Right lobe of liver (tissue), 6 donors: ENCODE data around the gene MAPK1. TPM values are rescaled to one million over a fixed set of nuclear protein-coding genes. Genes with fewer than 3 reads are reported as not detected.
"Not testable (repeated sequence)": the region's sequence is repeated elsewhere in the genome, so short reads cannot be mapped to it uniquely, and the experiment has no call there.

Experiments
- ATAC-seq, 4 donors: fragments of 200-7000 bp; cut with Tn5 transposase; one replicate each; pipeline ENCODE4 v1.9.1; 2020; ENCODE audit warnings: mild to moderate bottlenecking in 4 of 4, moderate library complexity in 4 of 4
- DNase-seq, 3 donors: peaks; one replicate each; pipeline ENCODE4 v3.0.0-alpha.2; 2020
- H3K27ac ChIP-seq, 3 donors: fragments of 200-600 bp; one replicate each; pipeline ENCODE4 v1.8.0; 2022
- H3K27me3 ChIP-seq, 2 donors: fragments of 200-600 bp; one replicate each; pipeline ENCODE4 v1.8.0; 2022
- H3K36me3 ChIP-seq, 4 donors: fragments of 200-600 bp; sonication (generic) in 1 of 4; one replicate each; pipeline versions ENCODE4 v1.5.1 to v1.8.0; 2017 to 2022; ENCODE audit warnings: control low read depth in 1 of 4
- H3K4me1 ChIP-seq, 4 donors: fragments of 200-600 bp; sonication (generic) in 1 of 4; one replicate each; pipeline versions ENCODE4 v1.5.1 to v1.8.0; 2017 to 2022; ENCODE audit warnings: control low read depth in 1 of 4
- H3K4me3 ChIP-seq, 3 donors: fragments of 200-600 bp; one replicate each; pipeline ENCODE4 v1.8.0; 2022
- H3K9me3 ChIP-seq, 4 donors: fragments of 200-600 bp; sonication (generic) in 1 of 4; one replicate each; pipeline versions ENCODE4 v1.5.1 to v1.8.0; 2017 to 2022; ENCODE audit warnings: control low read depth in 1 of 4
- CTCF ChIP-seq, 4 donors: fragments of 200-600 bp in 3 of 4; fragments of 450-650 bp in 1 of 4; IDR thresholded peaks; one replicate each; pipeline versions ENCODE4 v1.5.1 to v1.8.0; 2016 to 2022; ENCODE audit warnings: antibody characterized with exemption in 4 of 4, mild to moderate bottlenecking in 2 of 4
- POLR2A ChIP-seq: fragments of 450-650 bp; IDR thresholded peaks from one replicate; pipeline ENCODE4 v1.6.1; 2017; ENCODE audit warnings: antibody characterized with exemption, mild to moderate bottlenecking
- WGBS: methylation state at CpG from one replicate; pipeline ENCODE4 v1.1.6; 2018; ENCODE audit warnings: low coverage, low lambda C conversion rate; ENCODE audit not compliant: insufficient coverage; ENCODE audit errors: missing lambda C conversion rate; 5-methylcytosine and 5-hydroxymethylcytosine counted together
- intact Hi-C, 2 donors: fragments of 100-400 bp; cut with DNase I; formaldehyde crosslinking; loops; one replicate each; pipeline versions ENCODE4 v1.11.2 to v1.14.1; 2022
- total RNA-seq, 6 experiments: library from RNA; depleted of rRNA in 2 of 6; stranded (reverse); fragments of >200 nt in 2 of 6; fragmentation: NEBNext Ultra II Directional in 3 of 6; extraction: Animal tissue kit (Norgen Biotek cat#: 25700) in 3 of 6; gene quantifications; one replicate each; pipeline versions ENCODE4 v1.1.0 to v1.2.4, GENCODE V29; 2016 to 2023
- donor health status: DM: no; HTN: yes; CAD: no.
- donor health status: DM: no; HTN: no; CAD: no.
- donor health status: DM: no; HTN: no; CAD: no.
- donor health status: DM: no; HTN: yes; CAD: no.
- donor health status: DM: no; HTN: yes; CAD: no.

MAPK1 gene
- total RNA-seq, 6 experiments from 2014 or later, result 43.4 to 75.0 (median 59.5) TPM

- intact Hi-C loops, result no loop called here
- Histone ChIP-seq H3K36me3 (no peaks in the 10 kb centered on the region), H3K27me3 (no peaks in the 10 kb centered on the region), H3K27ac (no peak overlapping the region), H3K9me3 (no peaks in the 10 kb centered on the region), H3K4me1 (no peaks in the 10 kb centered on the region), H3K4me3 (no peak overlapping the region)
- ATAC-seq (no peak), DNase-seq (no peak)
- WGBS, result 86% methylated on average over 3 of the region's 3 CpGs
- no peak for TF ChIP-seq POLR2A
- TF ChIP-seq CTCF (IDR thresholded peaks at IDR 0.05), result no peak
These were observed 39.7 kb downstream of the MAPK1 start for GRCh38 chr22:21827628-21828267.

GRCh38 chr22:21826204-21826603, 41.2 kb downstream of the MAPK1 start:
- WGBS, result 87% methylated on average over 5 of the region's 7 CpGs
- DNase-seq, result no peak
- no peaks in the 10 kb centered on the region for H3K9me3 ChIP-seq
- H3K4me1 ChIP-seq, result no peaks in the 10 kb centered on the region
- no peaks in the 10 kb centered on the region for H3K27me3 ChIP-seq
- no peak overlapping the region for H3K4me3 ChIP-seq
- no peak for TF ChIP-seq CTCF (IDR thresholded peaks at IDR 0.05)
- TF ChIP-seq POLR2A, result no peak
- ATAC-seq, result no peak
- H3K27ac ChIP-seq, result no peak overlapping the region
- no peaks in the 10 kb centered on the region for H3K36me3 ChIP-seq
- intact Hi-C loops, result no loop called here

- DNase-seq, H3K9me3 ChIP-seq, H3K27ac ChIP-seq, intact Hi-C loops, H3K27me3 ChIP-seq, H3K4me1 ChIP-seq, ATAC-seq, H3K4me3 ChIP-seq, H3K36me3 ChIP-seq: not testable (repeated sequence)
- 90% methylated on average over 7 of the region's 7 CpGs for WGBS
These were observed 42.5 kb downstream of the MAPK1 start for GRCh38 chr22:21824962-21825361.

DNA sequence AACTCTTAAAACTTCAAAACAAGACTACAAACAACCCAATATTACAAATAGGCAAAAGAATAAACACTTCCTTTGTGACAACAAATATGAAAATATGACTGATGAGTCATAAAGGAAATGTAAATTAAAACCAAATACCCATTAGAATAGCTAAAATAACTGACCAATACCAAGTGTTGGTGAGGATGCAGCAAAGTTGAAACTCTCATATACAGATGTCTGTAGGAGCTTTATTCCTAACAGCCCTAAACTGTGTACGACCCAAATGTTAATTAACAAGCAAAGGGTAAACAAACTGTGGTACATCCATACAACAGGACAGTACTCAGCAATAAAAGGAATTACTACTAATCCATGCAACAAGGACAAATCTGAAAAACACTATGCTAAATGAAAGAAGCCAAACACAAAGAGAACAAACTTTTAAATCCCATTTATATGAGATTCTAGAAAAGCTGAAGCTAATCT, 43.0 kb downstream of the MAPK1 start:
- Histone ChIP-seq H3K4me1 (no peaks in the 10 kb centered on the region), H3K27ac (no peak overlapping the region), H3K9me3 (no peaks in the 10 kb centered on the region), H3K27me3 (no peaks in the 10 kb centered on the region), H3K4me3 (no peak overlapping the region), H3K36me3 (no peaks in the 10 kb centered on the region)
- intact Hi-C loops, result no loop called here
- WGBS, result 67% methylated on average over 1 of the region's 1 CpG
- ATAC-seq, result no peak
- no peak for DNase-seq
- TF ChIP-seq CTCF (IDR thresholded peaks at IDR 0.05) (no peak), POLR2A (no peak)

GRCh38 chr22:21823740-21824444, 43.6 kb downstream of the MAPK1 start:
- H3K27me3 ChIP-seq, result no peaks in the 10 kb centered on the region
- no peak for TF ChIP-seq CTCF (IDR thresholded peaks at IDR 0.05)
- no peak for TF ChIP-seq POLR2A
- H3K4me1 ChIP-seq, result no peaks in the 10 kb centered on the region
- H3K36me3 ChIP-seq, result no peaks in the 10 kb centered on the region
- WGBS, result 63% methylated on average over 4 of the region's 5 CpGs
- no peak overlapping the region for H3K27ac ChIP-seq
- H3K4me3 ChIP-seq, result no peak overlapping the region
- ATAC-seq (peak in 3 of 4 donors; percentile 19 to 35 (median 27)), DNase-seq (no peak)
- no peaks in the 10 kb centered on the region for H3K9me3 ChIP-seq
- intact Hi-C loops, result no loop called here
